Activated T-cell treated with anti-CD3 and anti-CD28 coated beads, Interleukin-2, amount 50 U/mL, for 4 hours (primary cell): Measurements from ENCODE around the gene RPL13. TPM values are rescaled to one million over a fixed set of nuclear protein-coding genes. Genes with fewer than 3 reads are reported as not detected.

Experiments
- ATAC-seq, 2 donors: fragments of 200-7000 bp; cut with Tn5 transposase; one replicate each; pipeline ENCODE4 v1.10.0; 2021
- DNase-seq: peaks from one replicate; pipeline ENCODE4 v3.0.0-alpha.2; 2020
- H3K27me3 Mint-ChIP-seq: one replicate; pipeline ENCODE4 v1.8.0; 2021; ENCODE audit warnings: low read depth, mixed read lengths
- H3K36me3 Mint-ChIP-seq: one replicate; pipeline ENCODE4 v1.8.0; 2022; ENCODE audit warnings: mixed read lengths; ENCODE audit not compliant: insufficient read depth
- H3K4me1 Mint-ChIP-seq: one replicate; pipeline ENCODE4 v1.8.0; 2021; ENCODE audit warnings: low read depth, mixed read lengths
- H3K4me3 Mint-ChIP-seq: one replicate; pipeline ENCODE4 v1.8.0; 2021; ENCODE audit warnings: mild to moderate bottlenecking, moderate library complexity, mixed read lengths
- H3K9me3 Mint-ChIP-seq: one replicate; pipeline ENCODE4 v1.8.0; 2021; ENCODE audit warnings: mixed read lengths
- total RNA-seq, 3 donors: library from RNA; stranded (reverse); gene quantifications; one replicate each; pipeline ENCODE4 v1.2.1, GENCODE V29; 2021

Gene RPL13
- total RNA-seq = 1,000 to 10,000 TPM; 3,320 to 3,425 (median 3,389) TPM

GRCh38 chr16:89560378-89561141, at the start of gene RPL13:
Gene RPL13 (plus strand): TSS chr16:89560682. CDS start chr16:89560960, 278 bp downstream.
- no peaks in the 10 kb centered on the region for H3K27me3 Mint-ChIP-seq
- peaks cover 44% of the 10 kb centered on the region for H3K4me1 Mint-ChIP-seq
- ATAC-seq (peak; percentile 85 to 86), DNase-seq (peak; percentile 89)
- peaks cover 47% of the 10 kb centered on the region for H3K36me3 Mint-ChIP-seq
- peak within 1 kb of the TSS; percentile 98 for H3K4me3 Mint-ChIP-seq
- H3K9me3 Mint-ChIP-seq = no peaks in the 10 kb centered on the region

GRCh38 chr16:89511374-89511773, 49.1 kb upstream of the RPL13 start:
- peaks cover 18% of the 10 kb centered on the region for H3K4me1 Mint-ChIP-seq
- H3K36me3 Mint-ChIP-seq = peaks cover 6% of the 10 kb centered on the region
- DNase-seq = no peak
- ATAC-seq = no peak
- no peaks in the 10 kb centered on the region for H3K9me3 Mint-ChIP-seq
- no peak overlapping the region for H3K4me3 Mint-ChIP-seq
- no peaks in the 10 kb centered on the region for H3K27me3 Mint-ChIP-seq

DNA sequence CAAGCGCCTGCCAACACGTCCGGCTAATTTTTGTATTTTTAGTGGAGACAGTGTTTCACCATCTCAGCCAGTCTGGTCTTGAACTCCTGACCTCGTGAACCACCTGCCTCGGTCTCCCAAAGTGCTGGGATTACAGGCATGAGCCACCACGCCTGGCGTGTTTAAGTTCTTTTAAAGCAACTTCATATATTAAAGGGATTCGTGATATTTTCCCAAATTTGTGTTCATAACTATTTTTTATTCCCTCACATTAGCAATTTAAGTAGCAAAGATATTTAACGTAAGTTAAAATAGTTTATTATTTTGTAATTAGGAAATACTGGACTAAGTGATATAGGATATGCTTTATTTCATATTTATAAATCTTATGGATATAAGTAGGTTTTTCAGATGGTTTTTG, 48.0 kb upstream of the RPL13 start:
- DNase-seq (no peak), ATAC-seq (no peak)
- H3K27me3 Mint-ChIP-seq = no peaks in the 10 kb centered on the region
- peaks cover 9% of the 10 kb centered on the region for H3K4me1 Mint-ChIP-seq
- H3K4me3 Mint-ChIP-seq = no peak overlapping the region
- H3K36me3 Mint-ChIP-seq = peaks cover 9% of the 10 kb centered on the region
- no peaks in the 10 kb centered on the region for H3K9me3 Mint-ChIP-seq

GRCh38 chr16:89517128-89517527, 43.4 kb upstream of the RPL13 start:
- H3K4me1 Mint-ChIP-seq = peaks cover 3% of the 10 kb centered on the region
- H3K36me3 Mint-ChIP-seq = peaks cover 24% of the 10 kb centered on the region
- no peak for ATAC-seq
- H3K27me3 Mint-ChIP-seq = no peaks in the 10 kb centered on the region
- DNase-seq = no peak
- no peaks in the 10 kb centered on the region for H3K9me3 Mint-ChIP-seq
- H3K4me3 Mint-ChIP-seq = no peak overlapping the region

GRCh38 chr16:89519881-89520280, 40.6 kb upstream of the RPL13 start:
- no peak for ATAC-seq
- no peak for DNase-seq
- peaks cover 3% of the 10 kb centered on the region for H3K4me1 Mint-ChIP-seq
- H3K36me3 Mint-ChIP-seq = peaks cover 28% of the 10 kb centered on the region
- no peak overlapping the region for H3K4me3 Mint-ChIP-seq
- H3K9me3 Mint-ChIP-seq = no peaks in the 10 kb centered on the region
- H3K27me3 Mint-ChIP-seq = no peaks in the 10 kb centered on the region

DNA sequence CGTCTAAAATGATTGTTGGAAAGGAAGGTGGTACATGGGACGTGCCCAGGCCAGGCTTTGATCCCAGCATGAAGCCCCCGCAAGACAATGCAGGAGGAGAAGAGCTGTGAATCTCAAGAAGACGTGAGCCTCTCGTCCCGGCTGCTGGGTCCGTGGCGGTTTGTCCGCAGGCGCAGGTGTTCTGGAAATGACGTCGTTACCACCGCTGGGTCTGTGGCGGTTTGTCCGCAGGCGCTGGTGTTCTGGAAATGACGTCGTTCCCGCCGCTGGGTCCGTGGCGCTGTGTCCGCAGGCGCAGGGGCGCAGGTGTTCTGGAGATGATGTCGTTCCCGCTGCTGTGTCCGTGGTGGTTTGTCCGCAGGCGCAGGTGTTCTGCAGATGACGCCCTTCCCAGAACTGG, 38.2 kb upstream of the RPL13 start:
- H3K4me1 Mint-ChIP-seq = peaks cover 3% of the 10 kb centered on the region
- DNase-seq = no peak
- H3K9me3 Mint-ChIP-seq = no peaks in the 10 kb centered on the region
- ATAC-seq = no peak
- H3K4me3 Mint-ChIP-seq = no peak overlapping the region
- peaks cover 31% of the 10 kb centered on the region for H3K36me3 Mint-ChIP-seq
- H3K27me3 Mint-ChIP-seq = no peaks in the 10 kb centered on the region

DNA sequence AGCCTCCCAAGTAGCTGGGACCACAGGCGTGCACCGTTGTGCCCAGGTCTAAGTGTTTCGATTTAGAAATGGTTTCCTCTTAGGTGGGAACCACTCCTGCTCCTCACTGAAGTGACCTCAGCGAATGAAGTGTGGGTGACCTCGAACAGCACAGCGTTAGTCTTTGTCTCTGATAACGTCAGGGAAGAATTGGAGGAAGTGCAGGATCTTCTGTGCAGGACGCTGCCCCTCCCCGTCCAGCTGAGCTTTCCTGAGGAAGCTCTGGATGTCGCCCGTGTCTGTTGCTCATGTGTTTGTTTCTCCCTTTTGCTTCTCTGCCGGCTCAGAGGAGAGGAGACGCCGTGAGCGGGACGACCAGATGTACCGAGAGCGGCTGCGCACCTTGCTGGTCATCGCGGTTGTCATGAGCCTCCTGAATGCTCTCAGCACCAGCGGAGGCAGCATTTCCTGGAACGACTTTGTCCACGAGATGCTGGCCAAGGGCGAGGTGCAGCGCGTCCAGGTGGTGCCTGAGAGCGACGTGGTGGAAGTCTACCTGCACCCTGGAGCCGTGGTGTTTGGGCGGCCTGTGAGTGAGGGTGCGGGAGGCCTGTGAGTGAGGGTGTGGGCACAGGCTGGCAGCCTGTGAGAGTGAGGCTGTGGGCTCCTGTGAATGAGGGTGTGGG, 36.7 kb upstream of the RPL13 start:
- Mint-ChIP-seq H3K4me1 (peaks cover 3% of the 10 kb centered on the region), H3K9me3 (no peaks in the 10 kb centered on the region), H3K36me3 (peaks cover 23% of the 10 kb centered on the region), H3K27me3 (no peaks in the 10 kb centered on the region), H3K4me3 (no peak overlapping the region)
- DNase-seq (no peak), ATAC-seq (no peak)

GRCh38 chr16:89525146-89525913, 35.2 kb upstream of the RPL13 start:
- Mint-ChIP-seq H3K4me3 (no peak overlapping the region), H3K36me3 (peaks cover 26% of the 10 kb centered on the region), H3K27me3 (no peaks in the 10 kb centered on the region), H3K9me3 (no peaks in the 10 kb centered on the region), H3K4me1 (no peaks in the 10 kb centered on the region)
- ATAC-seq (no peak), DNase-seq (no peak)

- Mint-ChIP-seq H3K27me3 (no peaks in the 10 kb centered on the region), H3K4me3 (no peak overlapping the region), H3K36me3 (peaks cover 29% of the 10 kb centered on the region), H3K9me3 (no peaks in the 10 kb centered on the region), H3K4me1 (peaks cover 6% of the 10 kb centered on the region)
- DNase-seq (no peak), ATAC-seq (no peak)
Observed at GRCh38 chr16:89529097-89529496, 31.4 kb upstream of the RPL13 start.

GRCh38 chr16:89530401-89531381, 29.8 kb upstream of the RPL13 start:
- H3K27me3 Mint-ChIP-seq = no peaks in the 10 kb centered on the region
- H3K36me3 Mint-ChIP-seq = peaks cover 32% of the 10 kb centered on the region
- peaks cover 20% of the 10 kb centered on the region for H3K4me1 Mint-ChIP-seq
- ATAC-seq (no peak), DNase-seq (no peak)
- H3K9me3 Mint-ChIP-seq = no peaks in the 10 kb centered on the region
- no peak overlapping the region for H3K4me3 Mint-ChIP-seq

DNA sequence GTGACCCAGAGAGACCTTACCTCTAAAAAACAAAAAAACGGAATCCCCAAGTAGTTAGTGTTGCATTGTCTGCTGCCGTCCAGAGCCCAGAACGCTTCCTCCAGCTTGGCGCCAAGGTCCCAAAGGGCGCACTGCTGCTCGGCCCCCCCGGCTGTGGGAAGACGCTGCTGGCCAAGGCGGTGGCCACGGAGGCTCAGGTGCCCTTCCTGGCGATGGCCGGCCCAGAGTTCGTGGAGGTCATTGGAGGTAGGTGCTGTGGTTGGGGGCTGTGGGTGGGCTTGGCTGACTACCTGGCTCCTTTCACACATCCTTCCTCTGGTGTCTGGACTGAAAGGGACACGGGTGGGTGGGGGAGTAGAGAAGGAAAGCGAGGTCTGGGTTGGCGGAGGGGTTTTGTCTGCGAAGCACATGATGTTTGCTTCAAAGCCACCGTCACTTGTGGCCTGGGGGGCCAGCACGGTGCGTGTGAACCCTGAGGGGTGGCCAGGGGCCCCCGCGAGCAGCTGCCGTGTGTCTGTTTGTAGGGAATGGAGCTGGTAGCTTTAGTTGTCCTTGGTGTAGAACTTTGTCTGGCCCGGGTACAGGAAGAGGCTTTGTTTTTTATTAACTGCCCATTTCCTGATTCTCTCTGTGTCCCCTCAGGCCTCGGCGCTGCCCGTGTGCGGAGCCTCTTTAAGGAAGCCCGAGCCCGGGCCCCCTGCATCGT, 28.5 kb upstream of the RPL13 start:
- peaks cover 33% of the 10 kb centered on the region for H3K36me3 Mint-ChIP-seq
- H3K9me3 Mint-ChIP-seq = no peaks in the 10 kb centered on the region
- no peak for ATAC-seq
- no peaks in the 10 kb centered on the region for H3K27me3 Mint-ChIP-seq
- peaks cover 20% of the 10 kb centered on the region for H3K4me1 Mint-ChIP-seq
- no peak overlapping the region for H3K4me3 Mint-ChIP-seq
- no peak for DNase-seq

- Mint-ChIP-seq H3K36me3 (peaks cover 23% of the 10 kb centered on the region), H3K4me3 (peak overlapping the region; percentile 46), H3K27me3 (no peaks in the 10 kb centered on the region), H3K4me1 (peaks cover 20% of the 10 kb centered on the region), H3K9me3 (no peaks in the 10 kb centered on the region)
- ATAC-seq (peak; percentile 60 to 79), DNase-seq (peak; percentile 11)
Observed at GRCh38 chr16:89534252-89534756, 26.2 kb upstream of the RPL13 start.

GRCh38 chr16:89536371-89536770, 24.1 kb upstream of the RPL13 start:
- ATAC-seq = no peak
- no peak for DNase-seq
- Mint-ChIP-seq H3K27me3 (no peaks in the 10 kb centered on the region), H3K4me3 (no peak overlapping the region), H3K9me3 (no peaks in the 10 kb centered on the region), H3K36me3 (peaks cover 27% of the 10 kb centered on the region), H3K4me1 (peaks cover 20% of the 10 kb centered on the region)
